Measurements from ENCODE around the gene TWF2. TPM values are rescaled to one million over a fixed set of nuclear protein-coding genes. Genes with fewer than 3 reads are reported as not detected.
A peak's percentile ranks its signal among the peaks of the same experiment; 100 is the strongest.

TWF2 gene
- total and polyA plus RNA-seq, 10 of the 15 experiments (the other 5 are each of a cell fraction or from before 2014, with no cell fraction given), result 0.16 to 106 (median 68.5) TPM

DNA sequence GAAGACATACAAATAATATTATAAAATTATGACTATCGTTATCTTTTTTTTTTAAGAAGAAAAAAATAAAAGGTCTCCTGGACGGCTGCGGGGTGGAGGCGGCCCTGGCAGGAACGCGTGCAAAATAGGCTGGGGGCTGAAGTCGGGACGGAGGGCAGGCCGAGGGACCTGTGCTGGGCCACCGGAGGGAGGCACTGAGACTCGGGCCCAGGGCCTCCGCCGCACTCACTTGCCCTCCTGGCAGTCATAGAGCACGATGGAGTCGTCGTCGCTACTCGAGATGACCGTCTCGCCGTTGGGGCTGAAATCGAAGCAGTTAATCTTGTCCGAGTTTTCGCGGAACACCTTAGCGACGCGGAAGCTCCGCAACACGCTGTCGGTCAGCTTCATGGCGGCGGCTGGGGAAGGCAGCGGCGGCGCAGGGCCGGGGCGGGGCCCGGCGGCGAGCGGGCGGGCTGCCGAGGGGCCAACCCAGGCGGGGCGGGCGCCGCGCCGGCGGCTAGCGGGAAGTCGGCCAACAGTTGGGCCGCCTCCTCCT, 39.1 kb upstream of the TWF2 start:
- ATAC-seq, result peak; percentile 82
- ChIA-PET SMC1A (ENCODE audit: uncharacterized antibody, unreplicated experiment) (interaction anchor here (1.0 to 5.0 kb wide), 14 partner anchors 9 to 225 kb away, joined by 3 to 62 read pairs (median 6); partner anchors contain the start of genes GLYCTK, PPM1M, TLR9 and TWF2), CTCF (interaction anchor here (0.6 to 8.7 kb wide), 17 partner anchors 10 to 274 kb away, joined by 3 to 87 read pairs (median 7); partner anchors contain the start of genes GLYCTK, PPM1M and TLR9), RAD21 (ENCODE audit: unreplicated experiment) (interaction anchor here (0.8 to 3.7 kb wide), 18 partner anchors 10 to 277 kb away, joined by 3 to 36 read pairs (median 6); partner anchors contain the start of genes GLYCTK, PPM1M, TLR9 and TWF2), POLR2A (interaction anchor here (0.6 to 8.7 kb wide), 11 partner anchors 10 to 251 kb away, joined by 3 to 60 read pairs (median 8); partner anchors contain the start of genes GLYCTK, TLR9 and TWF2)
- DNase-seq (ENCODE audit: low read depth, low spot score), result no peak
- Histone ChIP-seq H3K4me1 (ENCODE audit: control insufficient read depth, insufficient read depth, low read length) (no peaks in the 10 kb centered on the region), H3K36me3 (ENCODE audit: control insufficient read depth in 2 of 2, insufficient read depth in 2 of 2, low read length in 1 of 2) (no peaks in the 10 kb centered on the region), H3K9ac (ENCODE audit: control insufficient read depth, insufficient read depth, low read length) (peak overlapping the region; percentile 79), H2AFZ (ENCODE audit: control insufficient read depth, low read depth, low read length) (peak overlapping the region; percentile 76), H3K4me2 (ENCODE audit: control insufficient read depth, insufficient read depth) (peak overlapping the region; percentile 49), H4K20me1 (ENCODE audit: control insufficient read depth, insufficient read depth) (no peaks in the 10 kb centered on the region), H3K79me2 (ENCODE audit: control insufficient read depth, insufficient read depth, low read length) (peaks cover 58% of the 10 kb centered on the region), H3K9me3 (replicated peaks; ENCODE audit: control insufficient read depth, insufficient read depth, low read length) (no peaks in the 10 kb centered on the region), H3K27me3 (replicated peaks in 1 of 2; ENCODE audit: control insufficient read depth in 2 of 2, insufficient read depth in 2 of 2, low read length in 1 of 2) (no peaks in the 10 kb centered on the region), H3K4me3 (peak overlapping the region; percentile 91), H3K27ac (ENCODE audit: control insufficient read depth, insufficient read depth) (peak overlapping the region; percentile 82)
- TSS peak; percentile 62 for BruUV-seq (replicated peaks)
- WGBS (ENCODE audit: insufficient coverage, insufficient replicate concordance, low lambda C conversion rate, missing lambda C conversion rate), result under 1% methylated on average over 33 of the region's 54 CpGs
- intact Hi-C loops (cut with micrococcal nuclease; ENCODE audit: unreplicated experiment) (loop anchor here (2.0 kb wide), 1 partner anchor 33 kb away; the partner anchor contains the start of gene PPM1M), in situ Hi-C loops (cut with MboI) (no loop called here)
- no peak for FAIRE-seq
- TF ChIP-seq KLF5 (IDR thresholded peaks at IDR 0.05; ENCODE audit: partially characterized antibody), result no peak
- TF ChIP-seq BACH1 (IDR thresholded peaks at IDR 0.05; ENCODE audit: borderline replicate concordance), result peak; percentile 77
- no peak for TF ChIP-seq SMAD1 (IDR thresholded peaks at IDR 0.05; ENCODE audit: low read depth, partially characterized antibody)
- TF ChIP-seq EP300 (IDR thresholded peaks at IDR 0.05; ENCODE audit: borderline replicate concordance in 1 of 2, control insufficient read depth in 1 of 2, low read depth in 2 of 2, low read length in 2 of 2), result no peak
- TF ChIP-seq, protein P1, sequence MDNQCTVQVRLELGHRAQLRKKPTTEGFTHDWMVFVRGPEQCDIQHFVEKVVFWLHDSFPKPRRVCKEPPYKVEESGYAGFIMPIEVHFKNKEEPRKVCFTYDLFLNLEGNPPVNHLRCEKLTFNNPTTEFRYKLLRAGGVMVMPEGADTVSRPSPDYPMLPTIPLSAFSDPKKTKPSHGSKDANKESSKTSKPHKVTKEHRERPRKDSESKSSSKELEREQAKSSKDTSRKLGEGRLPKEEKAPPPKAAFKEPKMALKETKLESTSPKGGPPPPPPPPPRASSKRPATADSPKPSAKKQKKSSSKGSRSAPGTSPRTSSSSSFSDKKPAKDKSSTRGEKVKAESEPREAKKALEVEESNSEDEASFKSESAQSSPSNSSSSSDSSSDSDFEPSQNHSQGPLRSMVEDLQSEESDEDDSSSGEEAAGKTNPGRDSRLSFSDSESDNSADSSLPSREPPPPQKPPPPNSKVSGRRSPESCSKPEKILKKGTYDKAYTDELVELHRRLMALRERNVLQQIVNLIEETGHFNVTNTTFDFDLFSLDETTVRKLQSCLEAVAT (IDR thresholded peaks at IDR 0.05), result 0 out of 2 replicates have a peak, but pooled peaks have one; percentile 51
- peak; percentile 66 for TF ChIP-seq POLR2A (IDR thresholded peaks at IDR 0.05; ENCODE audit: low read depth, low read length)
- peak; percentile 69 for TF ChIP-seq MYC (IDR thresholded peaks at IDR 0.05; ENCODE audit: insufficient read depth, insufficient read length, insufficient replicate concordance, low read length, severe bottlenecking)
- TF ChIP-seq SMC3 (IDR thresholded peaks at IDR 0.05; ENCODE audit: borderline replicate concordance, low read length), result 0 out of 2 replicates have a peak, but pooled peaks have one; percentile 5
- peak; percentile 75 for TF ChIP-seq SMARCA5 (IDR thresholded peaks at IDR 0.05)
- TF ChIP-seq RB1 (IDR thresholded peaks at IDR 0.05; ENCODE audit: borderline replicate concordance), result peak; percentile 25; the same call in 1 of the 2 replicates
- TF ChIP-seq CTCF (IDR thresholded peaks at IDR 0.05 in 2 of 3, conservative IDR thresholded peaks at IDR 0.05 in 1 of 3; ENCODE audit: control insufficient read depth in 2 of 3, extremely low read depth in 1 of 3, insufficient read depth in 1 of 3, low read depth in 3 of 3, low read length in 3 of 3), result peak; percentile 18 to 49 (median 19); a peak in 3 of 6 replicates
- TF ChIP-seq, protein P2, sequence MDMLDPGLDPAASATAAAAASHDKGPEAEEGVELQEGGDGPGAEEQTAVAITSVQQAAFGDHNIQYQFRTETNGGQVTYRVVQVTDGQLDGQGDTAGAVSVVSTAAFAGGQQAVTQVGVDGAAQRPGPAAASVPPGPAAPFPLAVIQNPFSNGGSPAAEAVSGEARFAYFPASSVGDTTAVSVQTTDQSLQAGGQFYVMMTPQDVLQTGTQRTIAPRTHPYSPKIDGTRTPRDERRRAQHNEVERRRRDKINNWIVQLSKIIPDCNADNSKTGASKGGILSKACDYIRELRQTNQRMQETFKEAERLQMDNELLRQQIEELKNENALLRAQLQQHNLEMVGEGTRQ (IDR thresholded peaks at IDR 0.05; ENCODE audit: borderline replicate concordance, low read depth, low read length), result no peak
- TF ChIP-seq CREM (IDR thresholded peaks at IDR 0.05; ENCODE audit: low read depth), result no peak
- TF ChIP-seq CBFB (IDR thresholded peaks at IDR 0.05; ENCODE audit: low read depth), result no peak
- TF ChIP-seq RAD51 (IDR thresholded peaks at IDR 0.05), result no peak
- TF ChIP-seq, protein P3, sequence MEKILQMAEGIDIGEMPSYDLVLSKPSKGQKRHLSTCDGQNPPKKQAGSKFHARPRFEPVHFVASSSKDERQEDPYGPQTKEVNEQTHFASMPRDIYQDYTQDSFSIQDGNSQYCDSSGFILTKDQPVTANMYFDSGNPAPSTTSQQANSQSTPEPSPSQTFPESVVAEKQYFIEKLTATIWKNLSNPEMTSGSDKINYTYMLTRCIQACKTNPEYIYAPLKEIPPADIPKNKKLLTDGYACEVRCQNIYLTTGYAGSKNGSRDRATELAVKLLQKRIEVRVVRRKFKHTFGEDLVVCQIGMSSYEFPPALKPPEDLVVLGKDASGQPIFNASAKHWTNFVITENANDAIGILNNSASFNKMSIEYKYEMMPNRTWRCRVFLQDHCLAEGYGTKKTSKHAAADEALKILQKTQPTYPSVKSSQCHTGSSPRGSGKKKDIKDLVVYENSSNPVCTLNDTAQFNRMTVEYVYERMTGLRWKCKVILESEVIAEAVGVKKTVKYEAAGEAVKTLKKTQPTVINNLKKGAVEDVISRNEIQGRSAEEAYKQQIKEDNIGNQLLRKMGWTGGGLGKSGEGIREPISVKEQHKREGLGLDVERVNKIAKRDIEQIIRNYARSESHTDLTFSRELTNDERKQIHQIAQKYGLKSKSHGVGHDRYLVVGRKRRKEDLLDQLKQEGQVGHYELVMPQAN (conservative IDR thresholded peaks at IDR 0.05), result peak; percentile 72; the same call in 1 of the 2 replicates
- peak; percentile 15; the same call in 1 of the 2 replicates for TF ChIP-seq SIN3A (IDR thresholded peaks at IDR 0.05; ENCODE audit: low read depth, low read length)

Measured in GM12878 (cell line).